Femur (tissue), 1 donor: ENCODE data around the gene SLC29A3.
"Not testable (repeated sequence)": the region's sequence is repeated elsewhere in the genome, so short reads cannot be mapped to it uniquely, and the experiment has no call there.

ENCODE experiments used
- DNase-seq: peaks from one replicate; pipeline ENCODE4 v3.0.0-alpha.2; 2017

The SLC29A3 gene

DNA sequence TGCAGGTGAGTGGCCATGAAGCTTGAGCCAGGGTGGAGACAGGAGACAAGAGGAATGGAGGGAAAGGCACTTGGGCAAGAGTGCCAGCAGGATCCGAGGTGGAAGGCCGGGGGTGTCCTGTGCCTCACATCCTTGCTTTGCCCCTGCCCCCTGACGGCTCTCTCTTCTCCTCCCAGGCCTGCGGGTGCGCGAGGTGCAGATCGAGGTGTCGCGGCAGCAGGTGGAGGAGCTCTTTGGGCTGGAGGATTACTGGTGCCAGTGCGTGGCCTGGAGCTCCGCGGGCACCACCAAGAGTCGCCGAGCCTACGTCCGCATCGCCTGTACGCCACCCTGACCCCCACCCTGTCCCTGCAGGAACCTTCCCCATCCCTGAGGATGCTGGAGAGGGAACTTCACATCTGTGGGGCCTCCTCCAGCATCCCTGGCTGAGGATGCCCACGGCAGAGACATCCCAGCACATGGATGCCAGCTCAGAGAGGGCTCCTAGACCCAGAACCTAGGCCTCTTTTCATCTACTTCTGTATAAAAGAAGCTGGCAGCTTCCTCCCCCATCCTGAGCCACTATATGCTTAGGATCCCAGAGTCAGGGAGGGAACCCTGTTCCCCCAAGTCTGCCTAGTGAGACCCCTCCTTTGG is 34.4 kb upstream of the SLC29A3 start:
- no peak for DNase-seq

DNA sequence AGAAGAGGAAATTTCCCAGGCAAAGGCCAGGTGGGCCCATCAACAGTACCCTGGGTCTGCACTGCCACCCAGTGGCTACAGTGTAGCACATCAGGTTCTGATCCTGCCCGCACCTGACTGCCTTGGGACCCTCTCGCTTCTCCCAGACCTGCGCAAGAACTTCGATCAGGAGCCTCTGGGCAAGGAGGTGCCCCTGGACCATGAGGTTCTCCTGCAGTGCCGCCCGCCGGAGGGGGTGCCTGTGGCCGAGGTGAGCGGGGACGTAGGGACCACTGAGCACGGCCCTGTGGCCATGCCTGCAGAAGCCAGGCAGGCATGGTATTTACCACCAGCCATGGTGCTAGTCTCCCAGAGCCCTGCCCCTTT is 33.9 kb upstream of the SLC29A3 start:
- peak; percentile 69 for DNase-seq

DNA sequence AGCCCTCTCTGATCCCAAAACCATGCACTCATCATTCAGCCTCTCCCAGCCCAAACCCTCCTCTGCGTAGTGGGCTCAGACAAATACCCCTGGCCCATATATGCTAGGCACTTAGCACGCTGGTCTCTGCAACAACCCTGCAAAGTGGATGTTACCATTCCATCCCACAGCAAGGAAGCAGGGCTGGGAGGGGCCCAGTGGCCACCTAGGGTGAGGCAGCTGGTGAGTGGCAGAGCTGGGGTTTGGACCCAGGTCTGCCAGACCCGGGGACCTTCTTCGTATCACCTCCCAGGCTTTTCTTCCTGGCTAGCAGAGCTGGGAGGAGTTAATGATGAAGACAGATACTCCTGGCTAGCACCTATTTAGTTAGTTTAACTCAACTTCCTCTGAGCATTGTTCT is 33.1 kb upstream of the SLC29A3 start:
- no peak for DNase-seq

DNA sequence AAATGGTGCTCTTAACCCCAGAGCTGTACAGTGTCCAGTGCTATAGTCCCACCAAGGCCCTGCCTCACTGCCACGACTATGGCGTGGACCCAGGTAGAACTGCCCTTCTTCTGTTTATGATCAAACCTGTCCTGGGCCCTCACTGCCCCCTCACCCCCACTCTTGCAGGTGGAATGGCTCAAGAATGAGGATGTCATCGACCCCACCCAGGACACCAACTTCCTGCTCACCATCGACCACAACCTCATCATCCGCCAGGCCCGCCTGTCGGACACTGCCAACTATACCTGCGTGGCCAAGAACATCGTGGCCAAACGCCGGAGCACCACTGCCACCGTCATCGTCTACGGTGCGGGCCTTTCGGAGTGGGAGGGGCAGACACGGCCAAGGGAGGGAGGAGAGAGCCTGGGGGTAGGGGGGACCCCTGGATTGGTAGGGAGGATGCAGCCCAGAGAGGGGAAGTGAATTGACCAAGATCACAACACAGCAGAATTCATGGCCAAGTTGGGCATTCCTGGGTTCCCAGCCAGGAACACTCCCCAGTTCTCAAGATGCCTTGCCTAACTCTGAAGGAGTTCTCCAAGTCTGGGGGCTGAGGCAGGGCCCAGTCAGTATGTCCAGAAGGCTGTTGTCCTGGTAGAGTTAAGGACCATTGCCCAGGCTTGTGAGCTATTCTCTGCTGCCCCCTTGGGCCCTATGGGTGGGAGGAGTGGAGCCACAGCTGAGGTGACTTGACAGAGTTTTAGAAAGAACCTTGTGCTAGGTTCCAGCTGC is 32.4 kb upstream of the SLC29A3 start:
- no peak for DNase-seq

DNA sequence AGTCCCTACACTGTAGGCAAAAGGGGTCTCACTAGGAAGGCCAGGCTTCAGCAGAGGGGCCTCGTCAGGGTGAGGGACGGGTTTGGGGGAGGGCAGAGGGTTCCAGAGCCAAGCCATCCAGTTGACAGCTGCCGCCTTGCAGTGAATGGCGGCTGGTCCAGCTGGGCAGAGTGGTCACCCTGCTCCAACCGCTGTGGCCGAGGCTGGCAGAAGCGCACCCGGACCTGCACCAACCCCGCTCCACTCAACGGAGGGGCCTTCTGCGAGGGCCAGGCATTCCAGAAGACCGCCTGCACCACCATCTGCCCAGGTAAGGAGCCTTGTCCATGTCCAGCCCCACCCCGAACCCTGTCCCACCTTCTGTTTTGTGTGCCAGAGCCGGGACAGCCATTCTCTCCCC is 31.6 kb upstream of the SLC29A3 start:
- DNase-seq: no peak

DNA sequence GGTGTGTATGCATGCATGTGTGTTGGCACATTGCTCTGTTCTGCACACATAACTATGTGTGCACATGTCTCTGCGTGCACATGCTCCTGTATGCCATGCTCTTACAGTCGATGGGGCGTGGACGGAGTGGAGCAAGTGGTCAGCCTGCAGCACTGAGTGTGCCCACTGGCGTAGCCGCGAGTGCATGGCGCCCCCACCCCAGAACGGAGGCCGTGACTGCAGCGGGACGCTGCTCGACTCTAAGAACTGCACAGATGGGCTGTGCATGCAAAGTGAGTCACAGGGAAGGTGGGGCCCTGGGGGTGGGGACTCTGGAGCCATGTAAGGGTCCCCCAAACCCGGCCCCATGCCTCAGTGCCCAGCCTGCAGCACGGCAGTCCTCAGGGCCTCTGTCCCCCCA is 30.6 kb upstream of the SLC29A3 start:
- DNase-seq: no peak

DNA sequence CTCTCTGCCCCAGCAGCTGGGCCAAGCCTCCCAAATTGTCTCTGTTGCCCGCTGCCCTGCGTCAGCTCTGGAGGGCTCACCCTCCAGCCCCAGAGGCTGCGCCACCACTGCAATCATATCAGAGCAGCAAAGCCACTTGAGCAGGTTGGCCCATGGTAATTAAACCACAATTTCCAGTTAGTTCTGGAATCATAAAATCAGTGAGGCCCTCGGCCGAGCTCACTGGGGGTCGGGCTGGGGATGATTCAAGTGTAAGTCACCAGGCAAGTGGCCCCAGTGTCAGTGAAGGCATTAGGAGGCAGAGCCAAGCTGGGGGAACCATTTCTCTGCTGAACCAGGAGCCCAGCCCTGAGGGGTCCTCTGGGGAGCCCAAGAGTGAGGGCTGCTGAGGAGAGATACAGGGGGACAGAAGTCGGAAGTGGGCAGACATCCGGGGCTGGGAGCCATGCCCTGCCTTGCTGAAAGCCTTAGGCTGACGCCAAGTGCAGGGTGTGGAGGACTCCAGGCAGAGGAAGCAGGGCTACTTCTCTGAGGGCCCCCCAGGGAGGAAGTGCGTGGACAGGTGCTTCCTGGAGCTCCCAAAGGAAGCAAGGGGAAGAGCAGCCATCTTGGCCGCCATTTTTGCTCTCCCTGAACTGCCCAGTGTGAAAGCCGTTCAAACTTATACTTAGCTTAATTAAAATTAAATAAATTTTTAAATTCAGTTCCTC is 29.5 kb upstream of the SLC29A3 start:
- DNase-seq: no peak

DNA sequence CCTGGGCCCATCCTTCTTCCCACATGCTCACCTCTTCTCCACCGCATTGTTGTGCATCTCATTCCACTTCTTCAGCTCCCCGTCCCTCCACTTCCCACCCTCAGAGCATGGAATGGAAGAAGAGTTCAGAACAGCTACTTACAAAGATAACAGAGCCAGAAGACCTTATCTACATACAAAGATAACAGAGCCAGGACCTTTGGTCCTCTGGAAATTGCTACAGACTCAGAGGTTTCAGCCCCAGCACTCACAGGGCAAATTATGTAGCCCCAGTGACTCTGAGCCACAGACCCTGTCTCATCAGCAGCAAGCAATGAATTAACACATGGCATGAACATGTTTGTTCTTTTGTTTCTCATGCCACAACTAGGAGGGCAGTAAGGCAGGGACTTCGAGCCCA is 28.7 kb upstream of the SLC29A3 start:
- no peak for DNase-seq

DNA sequence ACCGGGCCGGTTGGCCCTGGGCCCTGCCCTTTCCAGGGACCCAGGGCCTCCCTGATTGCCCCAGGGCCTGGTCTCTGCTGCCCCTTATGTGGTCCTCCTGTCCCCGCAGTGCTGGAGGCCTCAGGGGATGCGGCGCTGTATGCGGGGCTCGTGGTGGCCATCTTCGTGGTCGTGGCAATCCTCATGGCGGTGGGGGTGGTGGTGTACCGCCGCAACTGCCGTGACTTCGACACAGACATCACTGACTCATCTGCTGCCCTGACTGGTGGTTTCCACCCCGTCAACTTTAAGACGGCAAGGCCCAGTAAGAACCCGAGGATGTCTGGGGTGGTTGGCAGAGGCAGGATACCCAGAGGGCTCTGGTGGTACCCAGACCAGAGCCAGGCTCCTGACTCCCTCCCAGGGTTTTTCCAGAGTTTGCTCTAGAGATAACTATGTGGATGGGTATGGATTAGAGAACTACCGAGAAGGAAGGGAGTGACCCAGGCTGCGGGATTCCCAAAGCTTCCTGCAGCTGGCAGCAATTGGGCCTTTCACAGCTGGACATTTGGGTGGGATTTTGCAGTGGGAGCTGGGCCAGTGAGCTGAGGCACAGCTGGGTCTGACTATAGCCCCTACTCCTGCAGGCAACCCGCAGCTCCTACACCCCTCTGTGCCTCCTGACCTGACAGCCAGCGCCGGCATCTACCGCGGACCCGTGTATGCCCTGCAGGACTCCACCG is 28.1 kb upstream of the SLC29A3 start:
- DNase-seq: no peak

DNA sequence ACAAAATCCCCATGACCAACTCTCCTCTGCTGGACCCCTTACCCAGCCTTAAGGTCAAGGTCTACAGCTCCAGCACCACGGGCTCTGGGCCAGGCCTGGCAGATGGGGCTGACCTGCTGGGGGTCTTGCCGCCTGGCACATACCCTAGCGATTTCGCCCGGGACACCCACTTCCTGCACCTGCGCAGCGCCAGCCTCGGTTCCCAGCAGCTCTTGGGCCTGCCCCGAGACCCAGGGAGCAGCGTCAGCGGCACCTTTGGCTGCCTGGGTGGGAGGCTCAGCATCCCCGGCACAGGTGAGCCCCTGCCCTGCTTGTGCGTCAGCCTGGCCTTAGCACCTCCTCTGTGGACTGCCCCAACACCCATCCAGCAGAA is 27.5 kb upstream of the SLC29A3 start:
- no peak for DNase-seq

DNA sequence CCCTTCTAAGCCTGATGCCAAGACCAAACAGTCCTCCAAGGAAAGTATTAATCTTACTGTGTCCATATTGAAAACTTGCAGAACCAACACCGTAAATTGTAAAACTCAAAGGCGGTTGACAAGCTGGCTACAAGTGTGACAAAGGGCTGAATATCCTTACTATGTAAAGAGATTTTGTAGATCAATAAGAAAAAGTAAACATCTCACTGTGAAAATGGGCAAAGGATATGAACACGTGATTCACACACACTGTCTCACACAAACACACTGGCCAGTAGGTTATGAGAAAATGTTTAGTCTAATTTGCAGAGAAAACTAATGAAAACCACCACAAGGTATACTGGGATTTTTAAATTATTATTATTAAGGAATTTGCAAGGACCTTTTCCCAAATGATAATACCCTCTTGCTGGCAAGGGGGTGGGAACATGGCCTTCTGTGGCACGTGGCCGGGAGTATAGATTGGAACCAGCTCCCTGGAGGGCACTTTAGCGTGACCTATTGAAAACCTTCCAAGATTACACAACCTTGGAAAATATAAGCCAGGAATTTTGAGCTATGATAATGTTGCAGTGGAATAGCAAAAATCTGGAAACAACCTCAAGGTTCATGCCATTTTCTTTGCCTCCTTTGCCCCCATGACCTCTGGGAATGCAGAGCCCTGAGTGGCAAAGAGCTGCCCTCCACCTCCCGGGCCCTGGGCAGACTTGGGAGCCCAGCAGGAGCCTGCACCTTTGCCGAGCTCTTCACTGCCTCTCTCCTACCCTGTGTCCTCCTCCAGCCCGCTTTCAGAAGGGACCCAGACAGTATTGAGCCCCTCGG is 26.2 kb upstream of the SLC29A3 start:
- no peak for DNase-seq

DNA sequence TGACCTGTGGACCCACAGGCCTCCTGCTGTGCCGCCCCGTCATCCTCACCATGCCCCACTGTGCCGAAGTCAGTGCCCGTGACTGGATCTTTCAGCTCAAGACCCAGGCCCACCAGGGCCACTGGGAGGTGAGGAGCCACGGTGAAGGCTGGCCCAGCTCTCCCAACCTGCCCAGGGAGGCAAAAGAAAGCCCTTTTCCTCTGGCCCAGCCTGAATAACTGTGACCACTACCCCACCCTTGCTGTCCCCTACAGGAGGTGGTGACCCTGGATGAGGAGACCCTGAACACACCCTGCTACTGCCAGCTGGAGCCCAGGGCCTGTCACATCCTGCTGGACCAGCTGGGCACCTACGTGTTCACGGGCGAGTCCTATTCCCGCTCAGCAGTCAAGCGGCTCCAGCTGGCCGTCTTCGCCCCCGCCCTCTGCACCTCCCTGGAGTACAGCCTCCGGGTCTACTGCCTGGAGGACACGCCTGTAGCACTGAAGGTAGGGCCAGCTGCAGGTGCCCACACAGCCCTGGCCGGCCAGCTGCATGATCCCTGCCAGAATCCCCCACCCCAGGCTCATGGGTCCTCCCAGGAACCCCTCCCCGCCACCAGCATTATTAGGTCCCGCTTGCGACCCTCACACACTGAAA is 25.5 kb upstream of the SLC29A3 start:
- no peak for DNase-seq

DNA sequence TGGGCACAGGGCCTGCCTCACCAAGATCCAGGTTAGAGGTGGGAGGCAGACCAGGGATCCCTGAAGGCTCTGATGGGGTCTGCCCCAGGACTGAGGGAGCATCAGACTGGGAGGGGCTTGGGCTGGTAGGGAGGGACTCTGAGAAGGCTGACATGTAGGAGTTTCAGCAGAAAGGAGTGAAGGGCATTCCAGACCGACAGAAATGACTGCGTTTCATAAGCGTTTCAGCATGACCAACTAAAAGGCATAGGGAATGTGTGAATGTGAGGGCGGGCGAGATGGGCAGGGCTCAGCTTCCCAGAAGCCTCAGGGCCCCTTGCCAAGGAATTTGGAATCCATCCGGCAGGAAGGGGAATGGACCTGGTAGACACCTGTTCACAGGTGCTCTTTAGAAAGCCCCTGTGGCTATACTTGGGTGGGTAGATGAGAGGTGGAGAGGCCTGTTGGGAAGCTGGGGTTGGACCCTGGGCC is 24.9 kb upstream of the SLC29A3 start:
- DNase-seq: no peak

DNA sequence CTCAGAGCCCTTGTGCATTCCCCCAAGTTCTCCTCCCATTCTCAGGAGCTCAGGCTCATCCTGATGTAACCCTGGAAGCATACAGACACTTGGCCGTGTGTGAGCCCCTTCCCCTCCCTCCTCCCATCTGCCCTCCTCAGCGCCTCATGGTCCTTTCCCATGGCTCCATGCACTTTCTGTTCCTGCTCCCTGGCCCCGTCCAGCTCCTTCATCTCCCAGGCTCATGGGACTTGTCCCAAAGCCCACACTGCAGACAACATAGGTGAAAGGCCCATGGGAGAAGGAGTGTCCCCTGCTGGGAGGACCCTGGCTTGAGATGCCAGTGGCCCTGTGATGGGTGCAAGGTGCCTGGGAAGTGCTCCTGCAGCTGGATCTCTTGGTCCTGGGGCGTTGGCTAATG is 24.2 kb upstream of the SLC29A3 start:
- no peak for DNase-seq

DNA sequence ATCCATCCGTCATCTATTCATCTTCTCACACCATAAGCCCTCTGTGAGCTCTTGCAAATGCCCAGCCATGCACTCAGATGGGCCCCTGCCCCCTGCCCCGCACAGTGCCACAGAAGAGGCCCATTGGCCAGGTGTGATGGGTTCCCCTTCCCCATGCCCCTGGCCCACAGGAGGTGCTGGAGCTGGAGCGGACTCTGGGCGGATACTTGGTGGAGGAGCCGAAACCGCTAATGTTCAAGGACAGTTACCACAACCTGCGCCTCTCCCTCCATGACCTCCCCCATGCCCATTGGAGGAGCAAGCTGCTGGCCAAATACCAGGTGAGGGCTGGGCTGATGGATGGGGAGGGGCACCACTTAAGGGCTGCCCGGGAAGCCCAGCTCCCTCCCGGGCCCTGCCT is 23.4 kb upstream of the SLC29A3 start:
- no peak for DNase-seq

DNA sequence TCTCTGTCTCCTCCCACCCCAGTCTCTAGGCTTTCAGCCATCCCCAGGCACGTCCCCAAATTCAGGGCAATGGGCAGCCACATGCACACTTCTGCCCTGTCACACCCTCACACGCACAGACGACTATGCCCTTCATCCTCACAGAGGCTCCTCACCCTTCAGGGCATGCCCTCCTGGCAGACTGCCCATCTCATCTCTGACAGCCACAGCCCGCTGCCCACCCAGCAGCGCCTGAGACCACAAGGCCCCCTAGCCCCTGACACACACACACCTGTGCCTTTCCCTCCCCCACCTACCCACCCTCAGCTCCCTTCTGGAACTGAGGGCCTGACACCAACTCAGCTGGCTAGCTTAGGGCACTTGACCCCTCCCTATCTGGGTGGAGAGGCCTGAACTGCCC is 23.0 kb upstream of the SLC29A3 start:
- no peak for DNase-seq

DNA sequence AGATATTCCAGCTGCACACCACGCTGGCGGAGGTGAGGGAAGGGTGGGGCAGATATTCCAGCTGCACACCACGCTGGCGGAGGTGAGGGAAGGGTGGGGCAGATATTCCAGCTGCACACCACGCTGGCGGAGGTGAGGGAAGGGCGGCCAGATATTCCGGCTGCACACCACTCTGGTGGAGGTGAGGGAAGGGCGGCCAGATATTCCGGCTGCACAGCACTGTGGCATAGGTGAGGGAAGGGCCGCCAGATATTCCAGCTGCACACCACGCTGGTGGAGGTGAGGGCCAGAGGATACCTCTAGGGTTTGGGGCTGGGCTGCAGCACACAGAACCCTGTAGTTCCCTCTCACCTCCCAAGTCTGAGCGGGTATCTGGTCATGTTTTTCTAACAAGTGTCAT is 22.2 kb upstream of the SLC29A3 start:
- not testable (repeated sequence) for DNase-seq

DNA sequence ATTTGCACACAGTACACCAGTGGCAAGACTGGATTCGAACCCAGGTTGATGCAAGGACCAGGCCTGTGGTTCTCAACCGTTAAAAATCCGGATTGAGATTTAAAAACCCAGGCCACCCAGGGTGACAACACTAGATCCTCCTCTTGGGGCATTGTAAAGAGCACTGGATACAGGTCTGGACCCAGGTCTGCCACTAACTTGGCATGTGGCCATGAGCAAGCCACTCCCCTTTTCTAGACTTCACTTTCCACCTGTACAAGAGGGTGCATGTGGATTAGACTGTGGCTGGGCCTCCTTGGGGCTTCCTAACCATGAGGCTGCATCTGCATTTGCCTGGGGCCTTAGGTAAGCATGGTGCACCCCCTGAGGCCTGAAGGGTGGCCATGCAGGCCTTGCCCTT is 21.7 kb upstream of the SLC29A3 start:
- no peak for DNase-seq

DNA sequence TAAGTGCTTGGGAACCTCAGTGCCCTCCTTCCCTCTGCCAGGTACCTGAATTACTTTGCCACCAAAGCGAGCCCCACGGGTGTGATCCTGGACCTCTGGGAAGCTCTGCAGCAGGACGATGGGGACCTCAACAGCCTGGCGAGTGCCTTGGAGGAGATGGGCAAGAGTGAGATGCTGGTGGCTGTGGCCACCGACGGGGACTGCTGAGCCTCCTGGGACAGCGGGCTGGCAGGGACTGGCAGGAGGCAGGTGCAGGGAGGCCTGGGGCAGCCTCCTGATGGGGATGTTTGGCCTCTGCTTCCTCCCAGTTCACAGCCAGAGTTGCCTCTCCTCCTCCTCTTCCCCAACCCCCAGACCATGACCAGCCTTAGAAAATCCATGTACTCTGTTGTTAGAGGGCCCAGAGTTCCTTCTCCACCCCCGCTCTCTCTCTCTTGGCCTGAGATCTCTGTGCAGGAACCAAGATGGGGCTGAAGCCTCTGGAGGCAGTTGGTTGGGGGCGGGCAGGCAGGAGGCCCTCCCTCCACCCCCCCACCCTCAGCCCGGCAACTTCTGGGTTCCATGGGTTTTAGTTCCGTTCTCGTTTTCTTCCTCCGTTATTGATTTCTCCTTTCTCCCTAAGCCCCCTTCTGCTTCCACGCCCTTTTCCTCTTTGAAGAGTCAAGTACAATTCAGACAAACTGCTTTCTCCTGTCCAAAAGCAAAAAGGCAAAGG is 19.8 kb upstream of the SLC29A3 start:
- DNase-seq: no peak

DNA sequence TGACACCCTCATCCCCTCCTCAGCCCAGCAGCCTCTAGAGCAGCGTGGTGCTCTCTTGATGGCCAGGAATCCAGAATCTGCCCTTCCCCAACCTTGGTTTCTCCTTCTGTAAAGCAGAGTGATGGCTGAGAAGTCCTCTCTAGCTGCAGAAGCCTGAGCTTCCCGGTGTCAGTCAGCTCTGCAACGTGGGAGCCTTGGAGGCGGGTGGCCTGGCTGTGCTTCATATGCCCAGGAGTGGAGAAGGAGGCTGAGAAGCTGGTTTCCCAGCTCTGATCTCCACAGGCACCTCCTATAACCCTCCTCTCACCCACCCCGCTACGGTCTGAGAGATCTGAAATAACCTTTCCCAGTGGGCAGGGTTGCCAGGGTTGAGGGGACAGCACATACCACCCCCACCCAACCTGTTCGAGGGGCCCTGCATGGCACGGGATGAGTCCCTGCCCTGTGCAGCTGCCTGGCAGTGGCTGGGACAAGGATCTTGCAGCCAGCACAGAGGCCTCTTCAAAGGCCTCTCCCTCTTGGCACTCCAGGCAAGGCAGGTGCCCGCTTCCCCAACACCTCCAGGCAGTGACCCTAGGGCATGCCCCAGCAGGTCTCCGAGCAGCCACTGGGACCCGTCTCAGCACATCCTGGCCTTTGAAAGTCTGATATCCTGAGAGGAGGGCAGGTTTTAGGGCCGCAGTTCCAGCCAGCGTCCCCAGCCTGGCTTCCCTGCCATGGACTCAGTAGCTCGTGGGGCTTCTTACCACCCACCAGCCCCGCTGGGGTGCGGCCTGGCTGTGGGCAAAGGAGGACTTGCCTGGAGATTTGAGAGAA is 18.3 kb upstream of the SLC29A3 start:
- DNase-seq: no peak
